Measurements from ENCODE around the gene C17orf107. TPM values are rescaled to one million over a fixed set of nuclear protein-coding genes. Genes with fewer than 3 reads are reported as not detected.
A peak's percentile ranks its signal among the peaks of the same experiment; 100 is the strongest.

Gene C17orf107
- total and polyA plus RNA-seq, 9 of the 15 experiments (the other 6 are each of a cell fraction or from before 2014, with no cell fraction given): 0.05 to 0.29 (median 0.07) TPM; not detected in 4

DNA sequence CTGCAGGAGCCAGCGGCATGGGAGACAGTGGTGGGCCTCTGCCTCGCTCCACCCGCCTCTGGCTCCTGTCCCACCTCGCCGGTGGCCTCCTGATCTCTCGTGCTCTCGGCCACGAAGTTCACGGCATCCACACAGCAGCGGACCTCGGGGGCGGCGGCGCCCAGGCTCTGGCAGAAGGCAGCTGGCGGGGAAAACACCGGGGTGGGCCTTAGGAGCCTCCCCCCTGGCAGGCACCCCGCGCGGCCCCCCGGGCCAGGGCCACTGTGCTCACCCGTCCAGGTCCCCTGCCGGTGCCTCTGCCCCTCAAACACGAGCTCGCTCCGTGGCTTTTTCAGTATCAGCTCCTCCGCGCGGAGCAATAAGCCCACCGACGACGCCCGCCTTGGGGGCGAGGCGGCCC lies 409 bp upstream of the C17orf107 start:
- no peak overlapping the region for H3K9ac ChIP-seq (ENCODE audit: insufficient read depth in 1 of 2, low read depth in 2 of 2, low read length in 2 of 2)
- H2AFZ ChIP-seq (ENCODE audit: low read depth, low read length): no peak overlapping the region
- H3K9me1 ChIP-seq (ENCODE audit: control insufficient read depth, insufficient read depth, low read length): peaks cover 2% of the 10 kb centered on the region
- in situ Hi-C loops (cut with MboI) (no loop called here), intact Hi-C loops (cut with micrococcal nuclease) (no loop called here)
- ATAC-seq (no peak), FAIRE-seq (no peak), DNase-seq (ENCODE audit: extremely low read depth in 1 of 4, low spot score in 3 of 4) (no peak)
- H3K4me2 ChIP-seq (ENCODE audit: insufficient read depth, low read length): no peak overlapping the region
- no peak overlapping the region for H3K4me3 ChIP-seq
- ChIA-PET CTCF (ENCODE audit: low intra/inter-chr PET ratio) (no interaction called here), POLR2A (interaction anchor here (0.6 to 1.1 kb wide), 2 partner anchors 10 to 377 kb away, joined by 3 read pairs; no protein-coding TSS in a partner anchor)
- WGBS (ENCODE audit: insufficient coverage, low coverage, missing lambda C conversion rate): 100% methylated on average over 2 of the region's 34 CpGs
- peaks cover 28% of the 10 kb centered on the region; the same call in 2 of the 3 replicates for H3K36me3 ChIP-seq (ENCODE audit: control insufficient read depth, insufficient read depth, low read length)
- BruUV-seq (replicated peaks): no TSS peak
- TF ChIP-seq POLR2G (IDR thresholded peaks at IDR 0.05; ENCODE audit: low read depth, low read length): 0 out of 2 replicates have a peak, but pooled peaks have one; percentile 2
- TF ChIP-seq SRF (CRISPR knock-in tag; IDR thresholded peaks at IDR 0.05): no peak
- H3K27me3 ChIP-seq (ENCODE audit: control insufficient read depth in 2 of 2, insufficient read depth in 2 of 2, low read length in 2 of 2): no peaks in the 10 kb centered on the region
- H3K9me3 ChIP-seq (replicated peaks; ENCODE audit: control insufficient read depth, insufficient read depth, low read depth, low read length): no peaks in the 10 kb centered on the region
- peaks cover 14 to 33% of the 10 kb centered on the region in 2 experiments for H3K4me1 ChIP-seq (replicated peaks in 1 of 2; ENCODE audit: control insufficient read depth in 2 of 2, insufficient read depth in 2 of 2, low read length in 2 of 2)
- H3K79me2 ChIP-seq (ENCODE audit: control insufficient read depth, insufficient read depth, low read length): no peaks in the 10 kb centered on the region
- no peaks in the 10 kb centered on the region for H4K20me1 ChIP-seq (replicated peaks; ENCODE audit: control insufficient read depth, insufficient read depth, low read length)
- H3K27ac ChIP-seq (ENCODE audit: extremely low read depth, low read depth, low read length): no peak overlapping the region

DNA sequence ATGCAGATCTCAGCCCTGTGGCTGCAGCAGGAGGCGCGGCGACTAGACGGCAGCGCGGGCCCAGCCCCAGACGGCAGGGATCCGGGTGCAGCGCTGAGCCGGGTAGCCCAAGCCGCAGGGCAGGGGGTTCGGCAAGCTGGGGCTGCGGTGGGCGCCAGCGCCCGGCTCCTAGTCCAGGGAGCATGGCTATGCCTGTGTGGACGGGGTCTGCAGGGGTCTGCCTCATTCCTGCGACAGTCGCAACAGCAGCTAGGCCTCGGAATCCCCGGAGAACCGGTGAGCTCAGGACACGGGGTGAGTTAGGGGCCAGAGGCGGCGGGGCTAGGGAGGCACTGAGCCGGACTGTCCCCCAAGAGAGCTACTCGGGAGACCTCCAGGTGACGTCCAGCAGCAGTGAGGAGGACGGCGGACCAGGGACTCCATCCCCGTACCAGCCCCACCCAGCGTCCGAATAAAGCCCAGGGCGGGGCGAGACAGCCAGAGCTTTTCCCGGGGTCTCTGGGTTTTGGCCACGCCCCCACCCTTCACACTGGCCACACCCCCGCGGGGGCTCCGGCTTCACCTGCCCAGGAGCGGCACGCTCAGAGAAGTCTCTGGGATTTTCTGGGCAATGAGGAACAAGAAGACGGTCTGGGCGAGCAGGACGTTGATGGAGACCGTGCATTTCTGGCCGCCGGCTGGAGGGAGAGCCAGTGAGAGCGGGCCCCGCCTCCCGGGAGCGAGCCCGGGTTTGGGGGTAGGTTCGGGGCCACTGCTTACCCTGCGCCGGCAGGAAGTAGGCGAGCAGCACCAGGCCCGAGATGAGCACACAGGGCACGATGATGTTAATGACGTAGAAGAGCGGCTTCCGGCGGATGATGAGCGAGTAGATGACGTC lies 1.1 kb downstream of the C17orf107 start:
- H3K4me3 ChIP-seq: no peak overlapping the region
- intact Hi-C loops (cut with micrococcal nuclease): loop anchor here (10.0 kb wide), 1 partner anchor 64 kb away; the partner anchor contains the start of gene SPAG7
- TF ChIP-seq ZKSCAN3 (CRISPR knock-in tag; IDR thresholded peaks at IDR 0.05) (no peak), NFATC3 (IDR thresholded peaks at IDR 0.05) (no peak), EHMT2 (IDR thresholded peaks at IDR 0.05) (no peak), ZNF146 (CRISPR knock-in tag; IDR thresholded peaks at IDR 0.05; ENCODE audit: unreplicated experiment) (no peak), ZC3H11A (IDR thresholded peaks at IDR 0.05; ENCODE audit: low read depth, low read length) (no peak), RFX7 (CRISPR knock-in tag; IDR thresholded peaks at IDR 0.05) (no peak), RBFOX2 (IDR thresholded peaks at IDR 0.05; ENCODE audit: low read depth, low read length) (no peak), EGR1 (conservative IDR thresholded peaks at IDR 0.05) (no peak), POLR2AphosphoS2 (IDR thresholded peaks at IDR 0.05; ENCODE audit: low read length) (no peak), ZNF780A (CRISPR knock-in tag; IDR thresholded peaks at IDR 0.05) (no peak), POLR2G (IDR thresholded peaks at IDR 0.05; ENCODE audit: low read depth, low read length) (peak; percentile 34; the same call in 1 of the 2 replicates), CHD2 (IDR thresholded peaks at IDR 0.05; ENCODE audit: low read depth, low read length) (no peak), BHLHE40 (IDR thresholded peaks at IDR 0.05; ENCODE audit: low read length) (no peak), MED1 (CRISPR knock-in tag; IDR thresholded peaks at IDR 0.05; ENCODE audit: borderline replicate concordance) (no peak), NFIC (IDR thresholded peaks at IDR 0.05) (no peak)
- TF ChIP-seq, protein P1, sequence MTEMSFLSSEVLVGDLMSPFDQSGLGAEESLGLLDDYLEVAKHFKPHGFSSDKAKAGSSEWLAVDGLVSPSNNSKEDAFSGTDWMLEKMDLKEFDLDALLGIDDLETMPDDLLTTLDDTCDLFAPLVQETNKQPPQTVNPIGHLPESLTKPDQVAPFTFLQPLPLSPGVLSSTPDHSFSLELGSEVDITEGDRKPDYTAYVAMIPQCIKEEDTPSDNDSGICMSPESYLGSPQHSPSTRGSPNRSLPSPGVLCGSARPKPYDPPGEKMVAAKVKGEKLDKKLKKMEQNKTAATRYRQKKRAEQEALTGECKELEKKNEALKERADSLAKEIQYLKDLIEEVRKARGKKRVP (CRISPR knock-in tag; IDR thresholded peaks at IDR 0.05): no peak

More for the DNA sequence above, 1.1 kb downstream of the C17orf107 start:
- FAIRE-seq: no peak
- POLR2A ChIA-PET: no interaction called here
- in situ Hi-C loops (cut with MboI): no loop called here
- no peak overlapping the region for H3K9ac ChIP-seq (ENCODE audit: insufficient read depth in 1 of 2, low read depth in 2 of 2, low read length in 2 of 2)
- H3K9me1 ChIP-seq (ENCODE audit: control insufficient read depth, insufficient read depth, low read length): peaks cover 2% of the 10 kb centered on the region
- no peak overlapping the region for H2AFZ ChIP-seq (ENCODE audit: low read depth, low read length)
- CTCF ChIA-PET (ENCODE audit: low intra/inter-chr PET ratio): no interaction called here
- 96% methylated on average over 24 of the region's 65 CpGs for WGBS (ENCODE audit: insufficient coverage, low coverage, missing lambda C conversion rate)
- no peak overlapping the region for H3K27ac ChIP-seq (ENCODE audit: extremely low read depth, low read depth, low read length)
- no peak for DNase-seq (ENCODE audit: extremely low read depth in 1 of 4, low spot score in 3 of 4)
- peaks cover 14 to 33% of the 10 kb centered on the region in 2 experiments for H3K4me1 ChIP-seq (replicated peaks in 1 of 2; ENCODE audit: control insufficient read depth in 2 of 2, insufficient read depth in 2 of 2, low read length in 2 of 2)
- no peak for ATAC-seq
- no TSS peak for BruUV-seq (replicated peaks)
- no peak overlapping the region for H3K4me2 ChIP-seq (ENCODE audit: insufficient read depth, low read length)
- H3K36me3 ChIP-seq (ENCODE audit: control insufficient read depth, insufficient read depth, low read length): peaks cover 13% of the 10 kb centered on the region; the same call in 1 of the 3 replicates
- H3K27me3 ChIP-seq (ENCODE audit: control insufficient read depth in 2 of 2, insufficient read depth in 2 of 2, low read length in 2 of 2): no peaks in the 10 kb centered on the region
- H3K9me3 ChIP-seq (replicated peaks; ENCODE audit: control insufficient read depth, insufficient read depth, low read depth, low read length): no peaks in the 10 kb centered on the region
- H3K79me2 ChIP-seq (ENCODE audit: control insufficient read depth, insufficient read depth, low read length): no peaks in the 10 kb centered on the region
- no peaks in the 10 kb centered on the region for H4K20me1 ChIP-seq (replicated peaks; ENCODE audit: control insufficient read depth, insufficient read depth, low read length)
